Measurements from ENCODE around the gene SNX8. TPM values are rescaled to one million over a fixed set of nuclear protein-coding genes. Genes with fewer than 3 reads are reported as not detected.

Gene SNX8
- total and polyA plus RNA-seq, 2 of the 8 experiments (the other 6 are each of a cell fraction or from before 2014, with no cell fraction given), result 46.2 to 70.8 TPM

GRCh38 chr7:2282185-2282751, 32.0 kb downstream of the SNX8 start:
- peaks cover 0 to 7% of the 10 kb centered on the region in 2 experiments for H4K20me1 ChIP-seq (replicated peaks in 1 of 2; ENCODE audit: control insufficient read depth in 1 of 2, insufficient read depth in 2 of 2, low read length in 2 of 2)
- FAIRE-seq (no peak), DNase-seq (ENCODE audit: low read depth in 1 of 2, low spot score in 2 of 2) (no peak)
- no peak overlapping the region for H2BK12ac ChIP-seq (ENCODE audit: low read depth, low read length)
- H3K36me3 ChIP-seq (ENCODE audit: control insufficient read depth in 2 of 4, insufficient read depth in 4 of 4, low read length in 3 of 4), result 0 out of 8 replicates have a peak, but pooled peaks cover 0 to under 1% (median 0%) of the 10 kb centered on the region in 4 experiments
- no peak overlapping the region for H3K14ac ChIP-seq (ENCODE audit: insufficient read length)
- no peak overlapping the region for H2BK15ac ChIP-seq (ENCODE audit: low read length)
- no peak overlapping the region for H4K91ac ChIP-seq (replicated peaks; ENCODE audit: insufficient read length, low read length)
- CTCF ChIA-PET (ENCODE audit: partially characterized antibody), result interaction anchor here (0.9 to 1.3 kb wide), 2 partner anchors 48 to 66 kb away, joined by 3 read pairs; no protein-coding TSS in a partner anchor
- no peak overlapping the region for H3K56ac ChIP-seq (replicated peaks; ENCODE audit: insufficient read length, low read depth, low read length)
- no peaks in the 10 kb centered on the region for H3K9me3 ChIP-seq (ENCODE audit: insufficient read depth in 2 of 2, low read depth in 1 of 2, low read length in 1 of 2)
- no peak overlapping the region for H3K4me2 ChIP-seq (ENCODE audit: insufficient read depth in 1 of 2, low read depth in 2 of 2, low read length in 2 of 2)
- peaks cover 0 to 15% of the 10 kb centered on the region in 2 experiments; a peak in 1 of 4 replicates for H3K79me2 ChIP-seq (ENCODE audit: control insufficient read depth in 1 of 2, insufficient read depth in 2 of 2, low read length in 2 of 2)
- no peak overlapping the region for H2BK120ac ChIP-seq (replicated peaks; ENCODE audit: low read depth, low read length)
- no peaks in the 10 kb centered on the region for H3K27me3 ChIP-seq (replicated peaks in 1 of 4; ENCODE audit: control insufficient read depth in 3 of 4, extremely low read depth in 1 of 4, insufficient read depth in 3 of 4, low read length in 3 of 4)
- WGBS, 2 experiments (ENCODE audit: extremely low coverage in 1 of 2, insufficient coverage in 1 of 2, insufficient read length in 1 of 2, insufficient replicate concordance in 2 of 2, low coverage in 1 of 2, low lambda C conversion rate in 2 of 2, missing lambda C conversion rate in 1 of 2), result 84% methylated on average over 14 of the region's 14 CpGs; no CpG with 5 or more reads in 1 of the 2 experiments
- H3K79me1 ChIP-seq (ENCODE audit: low read depth, low read length), result no peaks in the 10 kb centered on the region; the same call in 1 of the 2 replicates
- H4K8ac ChIP-seq (ENCODE audit: extremely low read depth, insufficient read depth, low read length), result no peak overlapping the region
- no peak overlapping the region for H2BK20ac ChIP-seq (ENCODE audit: low read length)
- POLR2A ChIA-PET (ENCODE audit: partially characterized antibody), result interaction anchor here (1.1 to 1.8 kb wide), 8 partner anchors 12 to 76 kb away, joined by 3 to 8 read pairs (median 4); no protein-coding TSS in a partner anchor
- no peak overlapping the region for H2BK5ac ChIP-seq (ENCODE audit: low read depth, low read length)
- H3K4me3 ChIP-seq (ENCODE audit: extremely low read depth in 1 of 4, insufficient read depth in 2 of 4, low read depth in 3 of 4, low read length in 4 of 4), result no peak overlapping the region
- H2AFZ ChIP-seq (ENCODE audit: low read length), result no peak overlapping the region
- peaks cover 0 to 10% (median 2%) of the 10 kb centered on the region in 4 experiments; a peak in 4 of 7 replicates for H3K4me1 ChIP-seq (replicated peaks in 1 of 4; ENCODE audit: control insufficient read depth in 3 of 4, insufficient read depth in 4 of 4, low read length in 3 of 4)
- no peak overlapping the region for H2AK5ac ChIP-seq (ENCODE audit: low read depth, low read length)
- H3K27ac ChIP-seq (ENCODE audit: low read depth, low read length), result no peak overlapping the region
- H3K23me2 ChIP-seq (ENCODE audit: low read depth, low read length), result no peaks in the 10 kb centered on the region; the same call in 1 of the 2 replicates
- H3K23ac ChIP-seq (ENCODE audit: insufficient read length), result no peak overlapping the region
- H4K5ac ChIP-seq (ENCODE audit: insufficient read length, low read depth, low read length), result no peak overlapping the region
- no peak overlapping the region for H3K18ac ChIP-seq (ENCODE audit: extremely low read depth, low read length)
- no peak overlapping the region for H3K9ac ChIP-seq (replicated peaks in 1 of 4; ENCODE audit: extremely low read depth in 1 of 4, low read depth in 3 of 4, low read length in 3 of 4)
- no peak overlapping the region for H3K4ac ChIP-seq (replicated peaks; ENCODE audit: insufficient read length, low read depth, low read length)
- TF ChIP-seq RBBP5 (IDR thresholded peaks at IDR 0.05; ENCODE audit: borderline replicate concordance, low read depth, low read length) (no peak), JUN (IDR thresholded peaks at IDR 0.05; ENCODE audit: low read depth, low read length) (no peak), SP4 (IDR thresholded peaks at IDR 0.05; ENCODE audit: low read length) (no peak), RNF2 (IDR thresholded peaks at IDR 0.05; ENCODE audit: borderline replicate concordance, low read depth, low read length, missing control alignments, poor library complexity, severe bottlenecking) (no peak), HDAC6 (IDR thresholded peaks at IDR 0.05; ENCODE audit: low read depth, low read length) (no peak), CEBPB (IDR thresholded peaks at IDR 0.05; ENCODE audit: low read depth, low read length) (no peak), CTCF (IDR thresholded peaks at IDR 0.05; ENCODE audit: control extremely low read depth in 1 of 3, insufficient read depth in 1 of 3, low read depth in 1 of 3, low read length in 3 of 3) (no peak), BRCA1 (IDR thresholded peaks at IDR 0.05; ENCODE audit: low read depth, low read length) (no peak), CREB1 (IDR thresholded peaks at IDR 0.05) (no peak), EGR1 (IDR thresholded peaks at IDR 0.05; ENCODE audit: borderline replicate concordance, low read depth, low read length) (no peak), KDM5A (IDR thresholded peaks at IDR 0.05; ENCODE audit: low read length) (no peak)
